ENCODE data around the gene C1QTNF5. TPM values are rescaled to one million over a fixed set of nuclear protein-coding genes. Genes with fewer than 3 reads are reported as not detected.

C1QTNF5 gene
- total RNA-seq, 1 experiment from 2014 or later, result not detected

GRCh38 chr11:119355091-119355843 lies 14.6 kb upstream of the C1QTNF5 start:
- in situ Hi-C loops (cut with HindIII; ENCODE audit: low pct_unique_long_range_greater_than_20kb, low sequenced_read_pairs) (no loop called here), intact Hi-C loops (cut with micrococcal nuclease; ENCODE audit: unreplicated experiment) (no loop called here)
- ChIA-PET POLR2A (no interaction called here), CTCF (interaction anchor here (0.6 to 1.2 kb wide), 6 partner anchors 17 to 817 kb away, joined by 3 to 10 read pairs (median 4); no protein-coding TSS in a partner anchor)
- no peaks in the 10 kb centered on the region for H3K27me3 ChIP-seq (ENCODE audit: control insufficient read depth, insufficient read depth, low read length)
- no peak for TF ChIP-seq REST (IDR thresholded peaks at IDR 0.05; ENCODE audit: insufficient read depth in 1 of 2, low read depth in 2 of 2, low read length in 1 of 2)
- TF ChIP-seq SIN3A (IDR thresholded peaks at IDR 0.05; ENCODE audit: borderline replicate concordance, insufficient read depth, low read depth, low read length), result no peak
- no peak for TF ChIP-seq CTCF (IDR thresholded peaks at IDR 0.05)
- no peak for TF ChIP-seq TCF7L2 (IDR thresholded peaks at IDR 0.05; ENCODE audit: low read depth, low read length)
- TF ChIP-seq POLR2AphosphoS5 (IDR thresholded peaks at IDR 0.05; ENCODE audit: low read depth, low read length), result no peak
- no peaks in the 10 kb centered on the region for H3K9me3 ChIP-seq (ENCODE audit: control insufficient read depth, insufficient read depth, low read depth, low read length)
- no peaks in the 10 kb centered on the region for H3K36me3 ChIP-seq (ENCODE audit: control insufficient read depth, insufficient read depth, low read length)
- ATAC-seq (no peak), DNase-seq (ENCODE audit: low read depth, low spot score) (no peak)
- H3K27ac ChIP-seq (ENCODE audit: low read length), result no peak overlapping the region
- no peak overlapping the region for H3K4me3 ChIP-seq (ENCODE audit: low read depth in 2 of 2, low read length in 2 of 2)
- BruUV-seq (replicated peaks), result no TSS peak
- H3K4me1 ChIP-seq (ENCODE audit: control insufficient read depth, insufficient read depth, low read length), result peaks cover 3% of the 10 kb centered on the region; the same call in 1 of the 2 replicates

GRCh38 chr11:119352857-119353260 lies 12.2 kb upstream of the C1QTNF5 start:
- ATAC-seq (no peak), DNase-seq (ENCODE audit: low read depth, low spot score) (no peak)
- no peak overlapping the region for H3K4me3 ChIP-seq (ENCODE audit: low read depth in 2 of 2, low read length in 2 of 2)
- no peaks in the 10 kb centered on the region for H3K9me3 ChIP-seq (ENCODE audit: control insufficient read depth, insufficient read depth, low read depth, low read length)
- in situ Hi-C loops (cut with HindIII; ENCODE audit: low pct_unique_long_range_greater_than_20kb, low sequenced_read_pairs), result no loop called here
- H3K4me1 ChIP-seq (ENCODE audit: control insufficient read depth, insufficient read depth, low read length), result peaks cover 3% of the 10 kb centered on the region; the same call in 1 of the 2 replicates
- CTCF ChIA-PET, result interaction anchor here (0.6 kb wide), 1 partner anchor 59 kb away, joined by 3 read pairs; no protein-coding TSS in a partner anchor
- no peaks in the 10 kb centered on the region for H3K27me3 ChIP-seq (ENCODE audit: control insufficient read depth, insufficient read depth, low read length)
- H3K27ac ChIP-seq (ENCODE audit: low read length), result no peak overlapping the region
- POLR2A ChIA-PET, result interaction anchor here (0.6 kb wide), 1 partner anchor 104 kb away, joined by 3 read pairs; no protein-coding TSS in a partner anchor
- no peaks in the 10 kb centered on the region for H3K36me3 ChIP-seq (ENCODE audit: control insufficient read depth, insufficient read depth, low read length)
- no TSS peak for BruUV-seq (replicated peaks)
- intact Hi-C loops (cut with micrococcal nuclease; ENCODE audit: unreplicated experiment), result no loop called here
- TF ChIP-seq TCF7L2 (IDR thresholded peaks at IDR 0.05; ENCODE audit: low read depth, low read length) (no peak), SIN3A (IDR thresholded peaks at IDR 0.05; ENCODE audit: borderline replicate concordance, insufficient read depth, low read depth, low read length) (no peak)

GRCh38 chr11:119351232-119351631 lies 10.5 kb upstream of the C1QTNF5 start:
- Histone ChIP-seq H3K4me1 (ENCODE audit: control insufficient read depth, insufficient read depth, low read length) (peaks cover 3% of the 10 kb centered on the region; the same call in 1 of the 2 replicates), H3K27me3 (ENCODE audit: control insufficient read depth, insufficient read depth, low read length) (no peaks in the 10 kb centered on the region), H3K36me3 (ENCODE audit: control insufficient read depth, insufficient read depth, low read length) (no peaks in the 10 kb centered on the region), H3K9me3 (ENCODE audit: control insufficient read depth, insufficient read depth, low read depth, low read length) (no peaks in the 10 kb centered on the region), H3K27ac (ENCODE audit: low read length) (no peak overlapping the region), H3K4me3 (ENCODE audit: low read depth in 2 of 2, low read length in 2 of 2) (no peak overlapping the region)
- BruUV-seq (replicated peaks), result no TSS peak
- in situ Hi-C loops (cut with HindIII; ENCODE audit: low pct_unique_long_range_greater_than_20kb, low sequenced_read_pairs) (no loop called here), intact Hi-C loops (cut with micrococcal nuclease; ENCODE audit: unreplicated experiment) (no loop called here)
- ChIA-PET POLR2A (no interaction called here), CTCF (interaction anchor here (0.8 kb wide), 1 partner anchor 13 kb away, joined by 3 read pairs; no protein-coding TSS in a partner anchor)
- no peak for DNase-seq (ENCODE audit: low read depth, low spot score)
- no peak for ATAC-seq
- TF ChIP-seq SIN3A (IDR thresholded peaks at IDR 0.05; ENCODE audit: borderline replicate concordance, insufficient read depth, low read depth, low read length), result no peak
- TF ChIP-seq POLR2AphosphoS5 (IDR thresholded peaks at IDR 0.05; ENCODE audit: low read depth, low read length), result no peak
- no peak for TF ChIP-seq REST (IDR thresholded peaks at IDR 0.05; ENCODE audit: insufficient read depth in 1 of 2, low read depth in 2 of 2, low read length in 1 of 2)
- no peak for TF ChIP-seq TCF7L2 (IDR thresholded peaks at IDR 0.05; ENCODE audit: low read depth, low read length)
- TF ChIP-seq CTCF (IDR thresholded peaks at IDR 0.05), result no peak
